ENCODE results near the gene UBA3. TPM values are rescaled to one million over a fixed set of nuclear protein-coding genes. Genes with fewer than 3 reads are reported as not detected.

The UBA3 gene
- total and polyA plus RNA-seq, 2 of the 13 experiments (the other 11 are each of a cell fraction or from before 2014, with no cell fraction given): 40.7 to 49.0 TPM

DNA sequence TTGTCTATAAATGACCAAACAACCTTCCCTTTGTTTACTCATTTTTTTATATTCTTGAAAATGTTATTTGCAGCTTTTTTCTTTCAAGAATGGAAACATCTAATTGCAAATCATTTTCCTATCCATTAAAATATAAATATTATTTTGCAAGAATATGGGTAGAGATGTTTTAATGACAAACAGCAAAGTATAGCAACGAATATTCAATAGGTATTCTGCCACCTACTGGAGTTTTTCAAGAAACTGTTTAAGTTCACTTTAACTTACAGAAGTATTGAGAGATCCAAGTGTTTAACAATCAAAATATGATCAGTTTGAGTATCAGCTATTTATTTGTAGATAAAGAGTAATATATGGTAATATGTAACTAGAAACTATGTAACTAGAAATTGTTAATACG is 59.7 kb downstream of the UBA3 start (continued):
- TF ChIP-seq ZNF430 (CRISPR knock-in tag; IDR thresholded peaks at IDR 0.05) (no peak), ZNF768 (CRISPR knock-in tag; IDR thresholded peaks at IDR 0.05) (no peak)

DNA sequence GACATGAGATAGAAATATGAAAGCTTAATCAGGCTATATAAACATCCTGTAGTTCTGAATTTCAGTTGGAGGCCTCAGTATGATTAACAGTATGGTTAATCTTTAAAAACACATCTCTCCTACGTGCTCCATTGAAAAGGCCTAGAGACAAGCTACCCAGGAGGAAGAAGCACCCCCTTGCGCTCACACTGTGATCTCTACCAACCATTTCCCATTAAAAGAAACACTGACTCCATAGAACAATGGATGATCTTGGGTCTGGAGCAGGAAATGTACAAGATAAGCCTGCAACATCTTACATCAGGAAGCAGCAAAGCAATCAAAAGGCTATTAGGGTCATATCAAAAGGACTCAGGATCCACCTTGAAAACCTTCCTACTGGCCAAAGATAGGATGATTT is 63.3 kb downstream of the UBA3 start:
- H4K20me1 ChIP-seq (ENCODE audit: insufficient read depth, low read length): no peaks in the 10 kb centered on the region
- H3K9me3 ChIP-seq (ENCODE audit: low read length): no peaks in the 10 kb centered on the region
- no peak for FAIRE-seq
- H3K4me1 ChIP-seq (ENCODE audit: insufficient read depth, low read length): peaks cover 24% of the 10 kb centered on the region
- H3K27ac ChIP-seq (ENCODE audit: extremely low read length, insufficient read depth, low read length): no peak overlapping the region
- no peak overlapping the region for H3K4me2 ChIP-seq (ENCODE audit: low read depth, low read length)
- WGBS (ENCODE audit: low lambda C conversion rate): 97% methylated on average over 2 of the region's 2 CpGs
- peaks cover 0 to 2% of the 10 kb centered on the region in 2 experiments; a peak in 1 of 5 replicates for H3K36me3 ChIP-seq (replicated peaks in 1 of 2; ENCODE audit: control insufficient read depth in 1 of 2, insufficient read depth in 2 of 2, low read length in 2 of 2)
- no peak for TF ChIP-seq ZNF850 (CRISPR knock-in tag; conservative IDR thresholded peaks at IDR 0.05)
- TF ChIP-seq ZNF737 (CRISPR knock-in tag; IDR thresholded peaks at IDR 0.05; ENCODE audit: borderline replicate concordance): no peak
- TF ChIP-seq ZNF17 (CRISPR knock-in tag; IDR thresholded peaks at IDR 0.05): no peak
- in situ Hi-C loops (cut with HindIII; ENCODE audit: extremely low pct_ligation_motif_present, low pct_unique_long_range_greater_than_20kb) (no loop called here), intact Hi-C loops (cut with micrococcal nuclease; ENCODE audit: unreplicated experiment) (no loop called here)
- ATAC-seq: no peak
- no peak for DNase-seq (ENCODE audit: low spot score)
- BruUV-seq (replicated peaks): no TSS peak
- no peaks in the 10 kb centered on the region for H3K79me2 ChIP-seq (ENCODE audit: insufficient read depth, low read length)
- ChIA-PET CTCF (ENCODE audit: low intra/inter-chr PET ratio, low total read pairs) (no interaction called here), POLR2A (no interaction called here)
- no peaks in the 10 kb centered on the region for H3K27me3 ChIP-seq (ENCODE audit: control insufficient read depth in 1 of 2, insufficient read depth in 2 of 2, low read length in 2 of 2)
- H3K4me3 ChIP-seq (replicated peaks in 1 of 3; ENCODE audit: insufficient read depth in 1 of 3, low read depth in 2 of 3, low read length in 3 of 3): no peak overlapping the region
- no peak overlapping the region for H3K9ac ChIP-seq (ENCODE audit: insufficient read depth, low read depth, low read length)
- no peak overlapping the region for H2AFZ ChIP-seq (ENCODE audit: low read length)

- 95% methylated on average over 4 of the region's 4 CpGs for WGBS (ENCODE audit: low lambda C conversion rate)
- ATAC-seq: no peak
- no peak for TF ChIP-seq ZNF709 (CRISPR knock-in tag; IDR thresholded peaks at IDR 0.05)
- no peak for TF ChIP-seq HOXA7 (CRISPR knock-in tag; IDR thresholded peaks at IDR 0.05)
- TF ChIP-seq ATM (IDR thresholded peaks at IDR 0.05; ENCODE audit: borderline replicate concordance): no peak
- TF ChIP-seq HBP1 (CRISPR knock-in tag; IDR thresholded peaks at IDR 0.05; ENCODE audit: low read depth): no peak
- no peak for TF ChIP-seq ZNF251 (CRISPR knock-in tag; IDR thresholded peaks at IDR 0.05)
- TF ChIP-seq PRMT3 (CRISPR knock-in tag; IDR thresholded peaks at IDR 0.05; ENCODE audit: borderline replicate concordance, low read depth): no peak
- TF ChIP-seq, protein P1, sequence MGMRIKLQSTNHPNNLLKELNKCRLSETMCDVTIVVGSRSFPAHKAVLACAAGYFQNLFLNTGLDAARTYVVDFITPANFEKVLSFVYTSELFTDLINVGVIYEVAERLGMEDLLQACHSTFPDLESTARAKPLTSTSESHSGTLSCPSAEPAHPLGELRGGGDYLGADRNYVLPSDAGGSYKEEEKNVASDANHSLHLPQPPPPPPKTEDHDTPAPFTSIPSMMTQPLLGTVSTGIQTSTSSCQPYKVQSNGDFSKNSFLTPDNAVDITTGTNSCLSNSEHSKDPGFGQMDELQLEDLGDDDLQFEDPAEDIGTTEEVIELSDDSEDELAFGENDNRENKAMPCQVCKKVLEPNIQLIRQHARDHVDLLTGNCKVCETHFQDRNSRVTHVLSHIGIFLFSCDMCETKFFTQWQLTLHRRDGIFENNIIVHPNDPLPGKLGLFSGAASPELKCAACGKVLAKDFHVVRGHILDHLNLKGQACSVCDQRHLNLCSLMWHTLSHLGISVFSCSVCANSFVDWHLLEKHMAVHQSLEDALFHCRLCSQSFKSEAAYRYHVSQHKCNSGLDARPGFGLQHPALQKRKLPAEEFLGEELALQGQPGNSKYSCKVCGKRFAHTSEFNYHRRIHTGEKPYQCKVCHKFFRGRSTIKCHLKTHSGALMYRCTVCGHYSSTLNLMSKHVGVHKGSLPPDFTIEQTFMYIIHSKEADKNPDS (CRISPR knock-in tag; IDR thresholded peaks at IDR 0.05): no peak
- TF ChIP-seq HNF4A (CRISPR knock-in tag; IDR thresholded peaks at IDR 0.05): no peak
- no peak for TF ChIP-seq ZNF740 (CRISPR knock-in tag; IDR thresholded peaks at IDR 0.05)
- no peak for TF ChIP-seq ATRX (CRISPR knock-in tag; IDR thresholded peaks at IDR 0.05; ENCODE audit: borderline replicate concordance)
- TF ChIP-seq ZNF556 (CRISPR knock-in tag; IDR thresholded peaks at IDR 0.05; ENCODE audit: borderline replicate concordance): no peak
Observed at GRCh38 chr3:69016102-69016501, 64.1 kb downstream of the UBA3 start.

More at GRCh38 chr3:69016102-69016501, 64.1 kb downstream of the UBA3 start:
- no peak overlapping the region for H2AFZ ChIP-seq (ENCODE audit: low read length)
- peaks cover 24% of the 10 kb centered on the region for H3K4me1 ChIP-seq (ENCODE audit: insufficient read depth, low read length)
- ChIA-PET CTCF (ENCODE audit: low intra/inter-chr PET ratio, low total read pairs) (no interaction called here), POLR2A (no interaction called here)
- DNase-seq (ENCODE audit: low spot score) (no peak), FAIRE-seq (no peak)
- no peaks in the 10 kb centered on the region for H4K20me1 ChIP-seq (ENCODE audit: insufficient read depth, low read length)
- no peaks in the 10 kb centered on the region for H3K27me3 ChIP-seq (ENCODE audit: control insufficient read depth in 1 of 2, insufficient read depth in 2 of 2, low read length in 2 of 2)
- intact Hi-C loops (cut with micrococcal nuclease; ENCODE audit: unreplicated experiment) (no loop called here), in situ Hi-C loops (cut with HindIII; ENCODE audit: extremely low pct_ligation_motif_present, low pct_unique_long_range_greater_than_20kb) (no loop called here)
- no peak overlapping the region for H3K27ac ChIP-seq (ENCODE audit: extremely low read length, insufficient read depth, low read length)
- no TSS peak for BruUV-seq (replicated peaks)
- H3K4me2 ChIP-seq (ENCODE audit: low read depth, low read length): no peak overlapping the region
- H3K9ac ChIP-seq (ENCODE audit: insufficient read depth, low read depth, low read length): no peak overlapping the region
- H3K4me3 ChIP-seq (replicated peaks in 1 of 3; ENCODE audit: insufficient read depth in 1 of 3, low read depth in 2 of 3, low read length in 3 of 3): no peak overlapping the region
- no peaks in the 10 kb centered on the region for H3K9me3 ChIP-seq (ENCODE audit: low read length)
- H3K79me2 ChIP-seq (ENCODE audit: insufficient read depth, low read length): no peaks in the 10 kb centered on the region
- H3K36me3 ChIP-seq (replicated peaks in 1 of 2; ENCODE audit: control insufficient read depth in 1 of 2, insufficient read depth in 2 of 2, low read length in 2 of 2): no peaks in the 10 kb centered on the region
